Activated CD4-positive, alpha-beta T cell treated with anti-CD3 and anti-CD28 coated beads, Interleukin-2, amount 50 U/mL, for 1 hour (primary cell): Measurements from ENCODE around the gene PDZD2.

ENCODE experiments used
- DNase-seq: peaks from one replicate; pipeline ENCODE4 v3.0.0-alpha.2; 2020

Gene PDZD2

DNA sequence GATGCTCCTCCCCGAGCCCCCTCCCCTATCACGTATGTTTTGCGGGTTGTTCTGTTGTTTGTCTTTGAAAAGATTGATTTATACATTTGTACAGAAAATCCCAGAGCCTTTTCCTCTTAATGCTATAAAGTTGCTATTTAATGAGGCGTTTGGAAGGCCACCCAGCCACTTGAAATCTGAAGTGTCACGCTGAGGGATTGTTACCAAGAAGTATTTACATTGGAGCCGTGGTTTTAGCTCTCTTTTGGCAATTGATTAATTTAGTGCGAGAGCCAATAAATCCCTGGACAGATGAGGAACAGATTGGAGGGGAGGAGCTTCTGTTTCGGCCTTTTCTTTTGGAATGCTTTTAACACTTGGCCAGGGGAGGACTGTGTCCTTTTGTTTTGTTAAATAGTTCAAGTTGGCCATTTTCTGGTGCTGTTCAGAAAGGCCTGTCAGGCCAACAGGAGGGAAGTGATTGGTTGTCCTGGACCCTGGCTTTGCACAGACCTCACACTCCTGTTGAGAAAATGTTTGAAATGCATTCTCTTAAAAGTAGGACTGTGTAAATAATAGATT, 250.2 kb downstream of the PDZD2 start:
- DNase-seq: no peak

- DNase-seq: no peak
Observed at GRCh38 chr5:31890046-31890445, 251.1 kb downstream of the PDZD2 start.

- DNase-seq: no peak
Observed at GRCh38 chr5:31894141-31894540, 255.2 kb downstream of the PDZD2 start.

DNA sequence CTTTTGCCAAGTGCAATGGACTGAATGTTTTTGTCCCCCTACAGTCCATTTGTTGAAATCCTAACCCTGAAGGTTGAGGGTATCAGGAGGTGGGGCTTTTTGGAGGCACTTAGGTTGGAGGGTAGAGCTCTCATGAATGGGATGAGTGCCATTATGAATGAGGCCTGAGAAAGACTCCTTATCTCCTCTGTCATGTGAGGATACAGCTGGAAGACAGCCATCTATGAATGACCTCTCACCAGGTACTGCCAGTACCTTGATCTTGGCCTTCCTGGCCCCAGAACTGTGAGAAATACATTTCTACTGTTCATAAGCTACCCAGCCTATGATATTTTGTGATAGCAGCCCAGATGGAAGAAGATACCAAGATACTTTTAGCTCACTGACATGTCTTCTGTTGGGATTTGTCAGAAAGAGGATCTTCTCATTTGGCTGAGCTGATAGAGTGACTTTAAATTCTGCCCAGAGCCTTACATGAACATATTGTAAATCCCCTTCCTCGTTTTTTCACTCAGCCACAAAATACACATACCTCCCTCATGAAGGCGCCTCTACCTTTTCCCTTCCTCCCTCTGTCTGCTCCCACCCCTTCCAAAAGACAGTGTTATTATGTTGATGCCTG, 256.4 kb downstream of the PDZD2 start:
- no peak for DNase-seq

- no peak for DNase-seq
Observed at GRCh38 chr5:31898036-31898632, 259.2 kb downstream of the PDZD2 start.

DNA sequence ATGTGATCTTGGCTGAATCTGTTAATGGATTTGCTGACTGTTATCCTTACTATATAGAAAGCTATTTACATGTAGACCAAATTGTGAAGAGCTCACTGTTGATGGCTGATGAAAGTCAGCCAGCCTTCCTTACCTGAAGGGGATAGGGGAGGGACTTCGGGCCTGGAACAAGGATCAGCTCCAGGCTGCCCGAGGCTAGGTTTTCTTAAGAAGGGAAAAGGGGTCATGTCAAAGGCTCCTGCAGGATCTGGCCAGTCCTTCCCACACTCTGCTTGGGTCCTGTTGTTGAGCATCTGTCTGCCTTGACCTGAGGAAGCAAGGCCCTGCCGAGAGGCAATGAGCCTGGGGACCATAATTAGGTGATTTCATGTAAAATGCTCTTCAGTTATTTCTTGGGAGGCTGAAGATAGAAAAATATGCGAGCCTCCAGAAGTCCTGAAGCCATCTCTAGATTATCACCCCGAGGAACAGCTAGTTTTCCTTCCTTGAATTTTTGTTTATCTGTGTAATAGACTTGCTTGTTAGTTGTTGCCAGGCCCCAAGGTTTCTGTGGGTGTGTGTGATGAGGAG, 261.4 kb downstream of the PDZD2 start:
- DNase-seq: no peak

DNA sequence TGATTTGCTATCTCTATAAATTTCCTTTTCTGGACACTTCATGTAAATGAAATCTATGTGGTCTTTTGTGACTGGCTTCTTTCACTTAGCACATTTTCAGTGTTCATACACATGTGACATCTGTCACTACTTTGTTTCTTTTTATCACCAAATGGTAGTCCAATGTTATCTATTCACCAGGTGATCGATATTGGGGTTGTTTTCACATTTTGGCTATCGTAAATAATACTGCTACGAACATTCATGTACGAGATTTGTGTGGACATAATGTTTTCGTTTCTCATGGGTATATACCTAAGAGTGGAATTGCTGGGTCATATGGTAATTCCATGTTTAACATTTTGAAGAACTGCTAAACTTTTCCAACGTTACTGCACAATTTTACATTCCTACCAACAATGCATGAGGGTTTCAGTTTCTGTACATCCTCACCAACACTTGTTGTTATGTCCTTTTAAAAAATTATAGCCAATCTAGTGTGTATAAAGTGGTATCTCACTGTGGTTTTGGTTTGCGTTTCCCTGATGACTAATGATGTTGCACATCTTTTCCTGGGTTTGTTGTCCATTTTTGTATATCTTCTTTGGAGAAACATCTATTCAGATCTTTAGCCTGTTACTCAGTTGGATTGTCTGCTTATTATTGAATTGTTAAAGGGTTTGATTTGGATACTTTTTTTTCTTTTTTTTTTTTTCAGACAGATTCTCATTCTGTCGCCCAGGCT, 263.0 kb downstream of the PDZD2 start:
- no peak for DNase-seq

GRCh38 chr5:31908396-31908795, 269.5 kb downstream of the PDZD2 start:
- no peak for DNase-seq

GRCh38 chr5:31909073-31909472, 270.1 kb downstream of the PDZD2 start:
- no peak for DNase-seq

- no peak for DNase-seq
Observed at GRCh38 chr5:31911291-31912265, 272.6 kb downstream of the PDZD2 start.

DNA sequence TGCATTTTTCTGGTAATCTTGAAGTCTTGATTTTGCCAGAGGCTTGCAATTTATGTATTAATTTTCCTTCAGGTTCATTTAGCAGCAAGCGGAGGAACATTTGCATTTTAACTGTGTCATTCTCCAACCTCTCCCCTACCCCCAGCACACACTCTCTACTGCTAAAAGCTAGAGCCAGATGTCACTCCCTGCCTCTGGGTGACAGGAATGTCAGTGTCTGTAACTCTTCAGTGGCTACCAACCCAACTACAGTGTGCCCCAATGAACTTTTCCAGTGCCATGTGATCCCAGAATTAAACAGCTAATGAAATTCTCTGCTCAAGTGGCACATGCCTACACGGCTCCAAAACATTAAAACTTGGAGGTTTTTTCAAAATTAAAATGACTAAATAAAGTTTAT, 274.9 kb downstream of the PDZD2 start:
- no peak for DNase-seq

- DNase-seq: no peak
Observed at GRCh38 chr5:31916327-31916726, 277.4 kb downstream of the PDZD2 start.

- no peak for DNase-seq
Observed at GRCh38 chr5:31918739-31919138, 279.8 kb downstream of the PDZD2 start.

- no peak for DNase-seq
Observed at GRCh38 chr5:31921852-31922305, 282.9 kb downstream of the PDZD2 start.

DNA sequence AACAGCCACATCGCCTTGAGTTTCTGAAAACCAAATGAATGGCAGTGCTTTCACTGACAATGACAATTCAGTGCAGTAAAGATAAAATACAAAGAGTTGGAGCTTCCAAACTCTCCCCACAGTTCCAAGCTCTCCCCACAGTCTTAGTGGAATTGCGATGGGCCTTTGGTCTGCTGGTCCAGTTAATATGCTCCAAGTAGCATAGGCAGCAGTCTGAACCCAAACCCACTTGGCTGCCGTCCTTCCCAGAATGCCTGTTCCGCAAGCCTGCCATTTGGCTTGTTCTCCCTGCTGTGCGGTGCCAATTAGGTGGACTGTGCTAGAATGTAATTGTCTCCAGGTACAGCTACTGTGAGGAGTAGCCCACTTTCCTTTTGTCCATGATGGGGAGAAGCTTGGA, 285.1 kb downstream of the PDZD2 start:
- no peak for DNase-seq

- no peak for DNase-seq
Observed at GRCh38 chr5:31931874-31932273, 292.9 kb downstream of the PDZD2 start.

GRCh38 chr5:31934156-31934555, 295.2 kb downstream of the PDZD2 start:
- no peak for DNase-seq

DNA sequence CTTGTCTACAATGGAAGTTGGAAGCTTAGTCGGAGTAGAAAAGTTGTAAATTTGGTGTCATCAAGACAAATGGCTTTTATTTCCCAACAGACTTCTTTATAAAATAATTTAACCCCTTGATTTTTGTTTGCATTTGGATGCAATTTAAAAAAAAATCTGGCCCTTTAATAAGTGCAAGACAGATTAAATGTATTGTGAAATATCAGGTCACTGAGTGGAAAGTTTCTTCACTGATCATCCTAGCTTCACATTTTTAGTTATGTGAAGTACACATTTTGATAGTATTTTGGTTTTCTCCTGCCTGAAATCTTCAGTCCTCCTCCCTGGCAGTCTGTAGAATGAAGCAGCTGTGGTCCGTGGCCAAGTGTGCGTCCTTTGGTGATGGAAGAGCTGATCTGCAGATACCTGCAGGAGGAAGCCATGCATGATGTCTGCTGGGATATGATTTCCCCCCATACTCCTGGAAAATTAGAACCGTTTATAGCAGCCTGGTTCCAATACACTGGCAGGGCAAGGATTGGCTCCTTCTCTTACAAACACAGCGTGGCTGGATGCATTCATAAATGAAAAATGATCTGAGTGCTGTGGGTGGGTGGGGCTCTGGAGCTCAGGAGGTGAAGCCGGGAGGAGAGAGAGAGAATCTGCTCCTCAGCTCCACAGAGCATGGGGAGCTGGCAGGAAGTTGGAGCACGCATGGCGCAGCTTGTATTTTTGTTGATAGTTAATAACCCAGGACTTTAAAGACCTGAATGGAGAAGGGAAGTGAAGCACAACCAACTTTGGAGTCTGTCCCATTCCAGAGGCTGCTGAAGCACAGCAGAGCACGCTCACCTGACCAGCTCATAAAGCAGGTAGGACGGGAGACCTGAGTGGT, 296.8 kb downstream of the PDZD2 start:
- DNase-seq: no peak

GRCh38 chr5:31936683-31937082, 297.8 kb downstream of the PDZD2 start:
- DNase-seq: no peak

GRCh38 chr5:31937226-31937625, 298.3 kb downstream of the PDZD2 start:
- no peak for DNase-seq

- no peak for DNase-seq
Observed at GRCh38 chr5:31937703-31938102, 298.8 kb downstream of the PDZD2 start.
